ENCODE data around the gene HMGXB4. TPM values are rescaled to one million over a fixed set of nuclear protein-coding genes. Genes with fewer than 3 reads are reported as not detected.

HMGXB4 gene
- total RNA-seq = 10 to 100 TPM; 39.0 to 42.1 TPM

GRCh38 chr22:35257321-35258190, at the start of gene HMGXB4:
Gene HMGXB4, plus strand, starts transcription at chr22:35257493. Its CDS starts 4,898 bp downstream, at chr22:35262391.
- Mint-ChIP-seq H3K4me3 (peak within 1 kb of the TSS; percentile 94), H3K4me1 (peaks cover 30% of the 10 kb centered on the region), H3K9me3 (ENCODE audit: low read depth) (no peaks in the 10 kb centered on the region), H3K27ac (peak within 1 kb of the TSS; percentile 91), H3K36me3 (peaks cover 20% of the 10 kb centered on the region), H3K27me3 (no peaks in the 10 kb centered on the region)
- CTCF ChIA-PET = interaction anchor here (1.0 to 1.7 kb wide), 5 partner anchors 11 to 73 kb away, joined by 3 to 5 read pairs (median 3); partner anchors contain the start of gene TOM1
- peak; percentile 91 for DNase-seq
- peak; percentile 98 for ATAC-seq

GRCh38 chr22:35208003-35208402, 49.3 kb upstream of the HMGXB4 start:
- Mint-ChIP-seq H3K4me3 (no peak overlapping the region), H3K4me1 (no peaks in the 10 kb centered on the region), H3K9me3 (ENCODE audit: low read depth) (no peaks in the 10 kb centered on the region), H3K27me3 (no peaks in the 10 kb centered on the region), H3K36me3 (no peaks in the 10 kb centered on the region), H3K27ac (no peak overlapping the region)
- ATAC-seq (no peak), DNase-seq (no peak)
- CTCF ChIA-PET = no interaction called here

- ATAC-seq (no peak), DNase-seq (no peak)
- Mint-ChIP-seq H3K4me3 (no peak overlapping the region), H3K27me3 (peaks cover 2% of the 10 kb centered on the region), H3K4me1 (no peaks in the 10 kb centered on the region), H3K9me3 (ENCODE audit: low read depth) (no peaks in the 10 kb centered on the region), H3K36me3 (peaks cover 1% of the 10 kb centered on the region), H3K27ac (no peak overlapping the region)
- CTCF ChIA-PET = no interaction called here
Measured at GRCh38 chr22:35209203-35209602, 48.1 kb upstream of the HMGXB4 start.

GRCh38 chr22:35212009-35212408, 45.3 kb upstream of the HMGXB4 start:
- Mint-ChIP-seq H3K4me3 (no peak overlapping the region), H3K27ac (no peak overlapping the region), H3K9me3 (ENCODE audit: low read depth) (no peaks in the 10 kb centered on the region), H3K36me3 (peaks cover 1% of the 10 kb centered on the region), H3K4me1 (no peaks in the 10 kb centered on the region), H3K27me3 (peaks cover 2% of the 10 kb centered on the region)
- ATAC-seq (no peak), DNase-seq (no peak)
- CTCF ChIA-PET = no interaction called here

GRCh38 chr22:35212996-35213395, 44.3 kb upstream of the HMGXB4 start:
- H3K36me3 Mint-ChIP-seq = peaks cover 1% of the 10 kb centered on the region
- peaks cover 2% of the 10 kb centered on the region for H3K27me3 Mint-ChIP-seq
- no peaks in the 10 kb centered on the region for H3K9me3 Mint-ChIP-seq (ENCODE audit: low read depth)
- no peaks in the 10 kb centered on the region for H3K4me1 Mint-ChIP-seq
- ATAC-seq (no peak), DNase-seq (no peak)
- H3K27ac Mint-ChIP-seq = no peak overlapping the region
- H3K4me3 Mint-ChIP-seq = no peak overlapping the region
- CTCF ChIA-PET = no interaction called here

- CTCF ChIA-PET = interaction anchor here (0.8 kb wide), 1 partner anchor 17 kb away, joined by 4 read pairs; no protein-coding TSS in a partner anchor
- no peaks in the 10 kb centered on the region for H3K4me1 Mint-ChIP-seq
Measured at GRCh38 chr22:35214968-35215367, 42.3 kb upstream of the HMGXB4 start.

GRCh38 chr22:35215993-35216392, 41.3 kb upstream of the HMGXB4 start:
- no peak for ATAC-seq
- H3K9me3 Mint-ChIP-seq (ENCODE audit: low read depth) = no peaks in the 10 kb centered on the region
- peaks cover 1% of the 10 kb centered on the region for H3K36me3 Mint-ChIP-seq
- no peak overlapping the region for H3K4me3 Mint-ChIP-seq
- H3K27ac Mint-ChIP-seq = no peak overlapping the region
- CTCF ChIA-PET = interaction anchor here (0.8 kb wide), 1 partner anchor 16 kb away, joined by 4 read pairs; no protein-coding TSS in a partner anchor
- no peak for DNase-seq
- H3K4me1 Mint-ChIP-seq = no peaks in the 10 kb centered on the region
- peaks cover 2% of the 10 kb centered on the region for H3K27me3 Mint-ChIP-seq

More at GRCh38 chr22:35214968-35215367, 42.3 kb upstream of the HMGXB4 start:
- H3K4me3 Mint-ChIP-seq = no peak overlapping the region
- peaks cover 1% of the 10 kb centered on the region for H3K36me3 Mint-ChIP-seq
- peaks cover 2% of the 10 kb centered on the region for H3K27me3 Mint-ChIP-seq
- H3K27ac Mint-ChIP-seq = no peak overlapping the region
- H3K9me3 Mint-ChIP-seq (ENCODE audit: low read depth) = no peaks in the 10 kb centered on the region
- DNase-seq (no peak), ATAC-seq (no peak)

GRCh38 chr22:35217527-35217926, 39.8 kb upstream of the HMGXB4 start:
- no peak overlapping the region for H3K4me3 Mint-ChIP-seq
- no peaks in the 10 kb centered on the region for H3K4me1 Mint-ChIP-seq
- no peak overlapping the region for H3K27ac Mint-ChIP-seq
- no peaks in the 10 kb centered on the region for H3K9me3 Mint-ChIP-seq (ENCODE audit: low read depth)
- DNase-seq (no peak), ATAC-seq (no peak)
- peaks cover 1% of the 10 kb centered on the region for H3K36me3 Mint-ChIP-seq
- CTCF ChIA-PET = no interaction called here
- peaks cover 4% of the 10 kb centered on the region for H3K27me3 Mint-ChIP-seq

GRCh38 chr22:35218079-35218478, 39.2 kb upstream of the HMGXB4 start:
- DNase-seq (no peak), ATAC-seq (no peak)
- Mint-ChIP-seq H3K36me3 (peaks cover 1% of the 10 kb centered on the region), H3K9me3 (ENCODE audit: low read depth) (no peaks in the 10 kb centered on the region), H3K4me1 (no peaks in the 10 kb centered on the region), H3K27me3 (peaks cover 4% of the 10 kb centered on the region), H3K4me3 (no peak overlapping the region), H3K27ac (no peak overlapping the region)
- CTCF ChIA-PET = no interaction called here

GRCh38 chr22:35219012-35219411, 38.3 kb upstream of the HMGXB4 start:
- ATAC-seq = no peak
- H3K36me3 Mint-ChIP-seq = no peaks in the 10 kb centered on the region
- H3K27me3 Mint-ChIP-seq = peaks cover 4% of the 10 kb centered on the region
- H3K9me3 Mint-ChIP-seq (ENCODE audit: low read depth) = no peaks in the 10 kb centered on the region
- no peaks in the 10 kb centered on the region for H3K4me1 Mint-ChIP-seq
- CTCF ChIA-PET = no interaction called here
- no peak overlapping the region for H3K27ac Mint-ChIP-seq
- H3K4me3 Mint-ChIP-seq = no peak overlapping the region
- no peak for DNase-seq

GRCh38 chr22:35220221-35220620, 37.1 kb upstream of the HMGXB4 start:
- Mint-ChIP-seq H3K4me1 (no peaks in the 10 kb centered on the region), H3K27me3 (peaks cover 7% of the 10 kb centered on the region), H3K36me3 (no peaks in the 10 kb centered on the region), H3K9me3 (ENCODE audit: low read depth) (no peaks in the 10 kb centered on the region), H3K4me3 (no peak overlapping the region), H3K27ac (no peak overlapping the region)
- DNase-seq = no peak
- no peak for ATAC-seq
- CTCF ChIA-PET = interaction anchor here (1.1 to 4.5 kb wide), 2 partner anchors 11 to 35 kb away, joined by 3 to 29 read pairs; no protein-coding TSS in a partner anchor

- ATAC-seq (no peak), DNase-seq (no peak)
- Mint-ChIP-seq H3K27ac (no peak overlapping the region), H3K4me3 (no peak overlapping the region), H3K36me3 (no peaks in the 10 kb centered on the region), H3K27me3 (peaks cover 7% of the 10 kb centered on the region), H3K9me3 (ENCODE audit: low read depth) (no peaks in the 10 kb centered on the region), H3K4me1 (no peaks in the 10 kb centered on the region)
- CTCF ChIA-PET = no interaction called here
Measured at GRCh38 chr22:35225010-35225409, 32.3 kb upstream of the HMGXB4 start.

GRCh38 chr22:35226958-35227647, 30.2 kb upstream of the HMGXB4 start:
- H3K9me3 Mint-ChIP-seq (ENCODE audit: low read depth) = no peaks in the 10 kb centered on the region
- CTCF ChIA-PET = no interaction called here
- no peak overlapping the region for H3K27ac Mint-ChIP-seq
- peaks cover 10% of the 10 kb centered on the region for H3K27me3 Mint-ChIP-seq
- H3K36me3 Mint-ChIP-seq = no peaks in the 10 kb centered on the region
- ATAC-seq (no peak), DNase-seq (no peak)
- H3K4me3 Mint-ChIP-seq = no peak overlapping the region
- peaks cover 11% of the 10 kb centered on the region for H3K4me1 Mint-ChIP-seq
